MM.1S (cell line): ENCODE measurements around the gene GPR22.

Source experiments
- DNase-seq: peaks from one replicate; pipeline ENCODE4 v3.0.0-alpha.2; 2015
- H2AFZ ChIP-seq: fragments of 300-600 bp; sonication (generic); 2 replicates; pipeline ENCODE4 v1.6.0; 2016; ENCODE audit warnings: antibody characterized with exemption, low read length
- H3F3A ChIP-seq: fragments of 300-600 bp; sonication (generic); 2 replicates; pipeline ENCODE4 v1.6.1; 2016; ENCODE audit warnings: mild to moderate bottlenecking, antibody characterized with exemption, low read length, moderate library complexity, mixed read lengths; ENCODE audit not compliant: insufficient read depth
- H3K27ac ChIP-seq: fragments of 300-600 bp; sonication (generic); 2 replicates; pipeline ENCODE4 v1.5.1; 2016; ENCODE audit warnings: mild to moderate bottlenecking, low read length
- H3K27me3 ChIP-seq: fragments of 300-600 bp; sonication (generic); replicated peaks from 2 replicates; pipeline ENCODE4 v1.6.0; 2016; ENCODE audit warnings: low read length; ENCODE audit not compliant: insufficient read depth
- H3K36me3 ChIP-seq: fragments of 300-600 bp; sonication (generic); replicated peaks from 2 replicates; pipeline ENCODE4 v1.6.1; 2016; ENCODE audit warnings: mild to moderate bottlenecking, low read length, mixed read lengths; ENCODE audit not compliant: insufficient read depth
- H3K4me1 ChIP-seq: fragments of 300-600 bp; sonication (generic); 2 replicates; pipeline ENCODE4 v1.6.1; 2016; ENCODE audit warnings: low read length, mixed read lengths
- H3K4me2 ChIP-seq: fragments of 300-600 bp; sonication (generic); 2 replicates; pipeline ENCODE4 v1.6.0; 2016; ENCODE audit warnings: low read depth, low read length
- H3K4me3 ChIP-seq: fragments of 300-600 bp; sonication (generic); 2 replicates; pipeline ENCODE4 v1.5.1; 2016; ENCODE audit warnings: low read length, mixed read lengths
- H3K79me2 ChIP-seq: fragments of 300-600 bp; sonication (generic); 2 replicates; pipeline ENCODE4 v1.6.1; 2016; ENCODE audit warnings: mixed run types, low read length, mixed read lengths
- H3K9ac ChIP-seq: fragments of 300-600 bp; sonication (generic); 2 replicates; pipeline ENCODE4 v1.6.1; 2016; ENCODE audit warnings: low read length, mixed read lengths
- H3K9me2 ChIP-seq: fragments of 300-600 bp; sonication (generic); replicated peaks from 2 replicates; pipeline ENCODE4 v1.6.1; 2016; ENCODE audit warnings: mild to moderate bottlenecking, low read length, mixed read lengths; ENCODE audit not compliant: insufficient read depth
- H3K9me3 ChIP-seq: fragments of 300-600 bp; sonication (generic); replicated peaks from 2 replicates; pipeline ENCODE4 v1.6.1; 2016; ENCODE audit warnings: mild to moderate bottlenecking, low read length, mixed read lengths; ENCODE audit not compliant: insufficient read depth
- H4K20me1 ChIP-seq: fragments of 300-600 bp; sonication (generic); 2 replicates; pipeline ENCODE4 v1.6.1; 2016; ENCODE audit warnings: mild to moderate bottlenecking, low read length, moderate library complexity, mixed read lengths; ENCODE audit not compliant: insufficient read depth
- CTCF ChIP-seq: fragments of 300-600 bp; sonication (generic); IDR thresholded peaks from 2 replicates; pipeline ENCODE4 v1.5.1; 2016; ENCODE audit warnings: antibody characterized with exemption, low read length, mixed read lengths
- EZH2 ChIP-seq: fragments of 300-600 bp; sonication (generic); optimal IDR thresholded peaks from 2 replicates; pipeline ENCODE3; 2017; ENCODE audit warnings: low read depth, mild to moderate bottlenecking, antibody characterized with exemption, low read length, mixed read lengths
- EZH2phosphoT487 ChIP-seq: fragments of 300-600 bp; sonication (generic); IDR thresholded peaks from 2 replicates; pipeline ENCODE4 v1.6.1; 2018; ENCODE audit warnings: antibody characterized with exemption, low read length

Gene GPR22

GRCh38 chr7:107486041-107486440 lies 16.2 kb downstream of the GPR22 start:
- no peaks in the 10 kb centered on the region for H3F3A ChIP-seq
- TF ChIP-seq CTCF (no peak), EZH2phosphoT487 (no peak), EZH2 (no peak)
- H3K4me1 ChIP-seq: 0 out of 2 replicates have a peak, but pooled peaks cover 4% of the 10 kb centered on the region
- no peaks in the 10 kb centered on the region for H3K27me3 ChIP-seq
- no peaks in the 10 kb centered on the region for H3K9me2 ChIP-seq
- no peak for DNase-seq
- H3K27ac ChIP-seq: no peak overlapping the region
- H3K9ac ChIP-seq: no peak overlapping the region
- H3K4me2 ChIP-seq: no peak overlapping the region
- no peak overlapping the region for H2AFZ ChIP-seq
- no peaks in the 10 kb centered on the region for H3K79me2 ChIP-seq
- no peaks in the 10 kb centered on the region for H3K9me3 ChIP-seq
- H3K36me3 ChIP-seq: no peaks in the 10 kb centered on the region
- no peak overlapping the region for H3K4me3 ChIP-seq
- H4K20me1 ChIP-seq: no peaks in the 10 kb centered on the region

GRCh38 chr7:107492875-107493274 lies 23.0 kb downstream of the GPR22 start:
- no peak overlapping the region for H2AFZ ChIP-seq
- no peak overlapping the region for H3K4me3 ChIP-seq
- no peaks in the 10 kb centered on the region for H3F3A ChIP-seq
- no peak for DNase-seq
- no peak overlapping the region for H3K9ac ChIP-seq
- H3K4me1 ChIP-seq: no peaks in the 10 kb centered on the region
- H3K79me2 ChIP-seq: no peaks in the 10 kb centered on the region
- H3K27me3 ChIP-seq: no peaks in the 10 kb centered on the region
- TF ChIP-seq CTCF (no peak), EZH2 (no peak), EZH2phosphoT487 (no peak)
- H3K4me2 ChIP-seq: no peak overlapping the region
- no peak overlapping the region for H3K27ac ChIP-seq
- H3K9me3 ChIP-seq: no peaks in the 10 kb centered on the region
- no peaks in the 10 kb centered on the region for H4K20me1 ChIP-seq
- H3K9me2 ChIP-seq: no peaks in the 10 kb centered on the region
- H3K36me3 ChIP-seq: no peaks in the 10 kb centered on the region

- Histone ChIP-seq H3K9me3 (no peaks in the 10 kb centered on the region), H3K79me2 (no peaks in the 10 kb centered on the region), H3K36me3 (no peaks in the 10 kb centered on the region), H3K9ac (no peak overlapping the region), H3K4me2 (no peak overlapping the region), H3K4me3 (no peak overlapping the region), H2AFZ (no peak overlapping the region), H4K20me1 (no peaks in the 10 kb centered on the region), H3F3A (no peaks in the 10 kb centered on the region), H3K27ac (no peak overlapping the region), H3K27me3 (no peaks in the 10 kb centered on the region), H3K9me2 (no peaks in the 10 kb centered on the region), H3K4me1 (no peaks in the 10 kb centered on the region)
- TF ChIP-seq EZH2phosphoT487: no peak
- TF ChIP-seq CTCF: no peak
- no peak for TF ChIP-seq EZH2
- DNase-seq: no peak
Measured at GRCh38 chr7:107494315-107494751, 24.5 kb downstream of the GPR22 start.
